ENCODE measurements around the gene ZFAND5. TPM values are rescaled to one million over a fixed set of nuclear protein-coding genes. Genes with fewer than 3 reads are reported as not detected.

ZFAND5 gene, protein sequence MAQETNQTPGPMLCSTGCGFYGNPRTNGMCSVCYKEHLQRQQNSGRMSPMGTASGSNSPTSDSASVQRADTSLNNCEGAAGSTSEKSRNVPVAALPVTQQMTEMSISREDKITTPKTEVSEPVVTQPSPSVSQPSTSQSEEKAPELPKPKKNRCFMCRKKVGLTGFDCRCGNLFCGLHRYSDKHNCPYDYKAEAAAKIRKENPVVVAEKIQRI
- total RNA-seq: 65.7 and 77.8 TPM in 2 replicates

DNA sequence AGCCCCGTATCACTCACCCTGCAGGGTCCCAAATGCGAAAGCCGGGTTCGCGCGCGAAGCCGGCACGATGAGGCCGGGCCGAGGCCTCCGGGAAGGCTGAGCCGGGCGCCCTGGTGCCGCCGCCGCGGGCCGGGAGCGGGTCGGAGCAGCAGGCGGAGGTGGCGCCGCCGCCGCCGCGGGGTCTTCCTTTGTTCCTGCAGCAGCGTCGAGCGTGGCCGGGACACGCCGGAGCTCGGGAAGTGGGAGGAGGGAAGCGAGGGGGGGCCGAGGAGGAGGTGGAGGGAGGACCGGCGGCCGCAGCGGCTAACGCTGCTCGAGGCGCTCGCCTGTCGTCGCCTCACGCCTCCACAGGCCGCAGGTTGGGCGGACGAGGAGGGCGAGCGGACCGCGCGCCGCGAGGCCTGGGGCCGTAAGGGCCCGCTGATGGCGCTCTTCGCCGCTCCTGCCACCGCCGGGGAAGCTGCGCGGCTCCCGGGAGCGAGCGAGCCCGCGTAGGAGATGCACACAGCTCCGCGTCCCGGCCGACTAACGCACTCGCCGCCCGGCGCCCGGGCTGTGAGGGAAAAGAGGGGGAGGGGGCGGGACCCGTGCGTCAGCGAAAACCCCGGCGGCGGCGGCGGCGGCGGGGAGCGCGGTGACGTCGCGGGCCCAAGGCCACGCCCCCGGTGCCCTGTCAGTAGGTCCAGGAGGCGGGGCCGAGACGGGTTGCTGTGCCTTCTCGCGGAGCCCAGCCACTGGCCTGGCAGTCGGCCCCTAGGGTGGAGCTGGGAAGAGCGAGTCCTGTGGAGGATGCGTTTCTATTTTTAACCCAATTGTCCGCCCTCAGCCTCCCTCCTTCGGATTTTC lies at the start of gene ZFAND5:
ZFAND5 (minus strand) TSS at position 530 of the 846 bp plus-strand sequence. CDS start 4,430 bp downstream, outside the sequence.

Other genes starting within 250 kb of the ZFAND5 start
- not detected in 2 replicates for gene GDA, start 215.8 kb downstream of the ZFAND5 start, total RNA-seq
- not detected in 2 replicates for gene TMC1, start 156.4 kb upstream of the ZFAND5 start, total RNA-seq

Measured in cardiac atrium fibroblast (primary cell).